22Rv1 (cell line): Measurements from ENCODE around the gene CARMIL1.

Experiments
- H3K27ac ChIP-seq: fragments of 450-650 bp; 2 replicates; pipeline ENCODE4 v1.5.1; 2017
- CTCF ChIP-seq: fragments of 450-650 bp; IDR thresholded peaks from 2 replicates; pipeline ENCODE4 v1.5.1; 2017; ENCODE audit warnings: mild to moderate bottlenecking
- ZFX ChIP-seq: fragments of 450-650 bp; IDR thresholded peaks from 2 replicates; pipeline ENCODE4 v1.6.1; 2017; ENCODE audit warnings: antibody characterized with exemption, borderline replicate concordance

CARMIL1 gene

GRCh38 chr6:25307805-25308494 is 28.8 kb downstream of the CARMIL1 start:
- TF ChIP-seq CTCF, result no peak
- no peak for TF ChIP-seq ZFX
- no peak overlapping the region for H3K27ac ChIP-seq

- TF ChIP-seq ZFX (no peak), CTCF (no peak)
- H3K27ac ChIP-seq, result no peak overlapping the region
Observed at GRCh38 chr6:25309886-25310285, 30.7 kb downstream of the CARMIL1 start.

- no peak overlapping the region for H3K27ac ChIP-seq
- TF ChIP-seq CTCF (no peak), ZFX (no peak)
Observed at GRCh38 chr6:25311331-25311840, 32.2 kb downstream of the CARMIL1 start.

- TF ChIP-seq CTCF (no peak), ZFX (no peak)
Observed at GRCh38 chr6:25312034-25312620, 33.0 kb downstream of the CARMIL1 start.

GRCh38 chr6:25312703-25313102 is 33.5 kb downstream of the CARMIL1 start:
- TF ChIP-seq CTCF (no peak), ZFX (no peak)
- no peak overlapping the region for H3K27ac ChIP-seq

More at GRCh38 chr6:25312034-25312620, 33.0 kb downstream of the CARMIL1 start:
- H3K27ac ChIP-seq, result no peak overlapping the region

GRCh38 chr6:25314509-25315175 is 35.5 kb downstream of the CARMIL1 start:
- no peak overlapping the region for H3K27ac ChIP-seq
- TF ChIP-seq ZFX (no peak), CTCF (no peak)
